A673 (cell line): ENCODE results near the gene OR52R1. TPM values are rescaled to one million over a fixed set of nuclear protein-coding genes. Genes with fewer than 3 reads are reported as not detected.

Experiments
- BruUV-seq: library from RNA; stranded (reverse); fragments of 400-500 nt; replicated peaks from 2 replicates; lab custom pipeline; 2021; lab: Mats Ljungman, UMichigan
- CTCF ChIA-PET: fragments of 300-600 bp; sonication (Branson Sonifier 250); formaldehyde crosslinking; loops from one replicate; lab custom pipeline; 2022; ENCODE audit warnings: antibody characterized with exemption; lab: Charles Lee
- POLR2A ChIA-PET: fragments of 300-600 bp; sonication (Branson Sonifier 250); formaldehyde crosslinking; loops from one replicate; lab custom pipeline; 2022; ENCODE audit warnings: antibody characterized with exemption; ENCODE audit not compliant: low non-redundant PET; lab: Charles Lee
- DNase-seq: peaks from one replicate; pipeline ENCODE4 v3.0.0-alpha.2; 2015; ENCODE audit warnings: low spot score
- H3K27ac ChIP-seq: fragments of 200-600 bp; sonication (generic); 2 replicates; pipeline ENCODE4 v1.5.1; 2016; ENCODE audit warnings: mixed run types, low read depth, mild to moderate bottlenecking, mixed read lengths, antibody characterized with exemption, low read length; ENCODE audit not compliant: poor library complexity, severe bottlenecking
- H3K27me3 ChIP-seq: fragments of 200-600 bp; sonication (generic); replicated peaks from 2 replicates; pipeline ENCODE4 v1.6.1; 2017; ENCODE audit warnings: mixed run types, low read depth, mild to moderate bottlenecking, mixed read lengths, antibody characterized with exemption, low read length; ENCODE audit not compliant: insufficient read depth, poor library complexity
- H3K36me3 ChIP-seq: fragments of 200-600 bp; sonication (generic); 2 replicates; pipeline ENCODE4 v1.6.1; 2016; ENCODE audit warnings: mixed run types, mild to moderate bottlenecking, mixed read lengths, antibody characterized with exemption, low read length; ENCODE audit not compliant: insufficient read depth, poor library complexity, severe bottlenecking
- H3K4me1 ChIP-seq: fragments of 200-600 bp; sonication (generic); 2 replicates; pipeline ENCODE4 v1.6.1; 2017; ENCODE audit warnings: mixed run types, mild to moderate bottlenecking, mixed read lengths, antibody characterized with exemption, low read length; ENCODE audit not compliant: insufficient read depth, poor library complexity, severe bottlenecking
- H3K4me3 ChIP-seq: fragments of 200-600 bp; sonication (generic); 2 replicates; pipeline ENCODE4 v1.5.1; 2016; ENCODE audit warnings: low read depth, mixed run types, mild to moderate bottlenecking, mixed read lengths, low read length; ENCODE audit not compliant: poor library complexity, severe bottlenecking
- H3K9me3 ChIP-seq: fragments of 200-600 bp; sonication (generic); 2 replicates; pipeline ENCODE4 v1.6.1; 2016; ENCODE audit warnings: mixed run types, low read depth, mild to moderate bottlenecking, mixed read lengths, antibody characterized with exemption, low read length; ENCODE audit not compliant: poor library complexity, severe bottlenecking
- EZH2 ChIP-seq: fragments of 200-600 bp; sonication (generic); IDR thresholded peaks from 2 replicates; pipeline ENCODE4 v1.6.1; 2017; ENCODE audit warnings: borderline replicate concordance, low read depth, mild to moderate bottlenecking, mixed read lengths, antibody characterized with exemption, low read length; ENCODE audit not compliant: poor library complexity, severe bottlenecking
- intact Hi-C: fragments of 100-400 bp; cut with micrococcal nuclease; formaldehyde crosslinking; loops from one replicate; pipeline ENCODE4 v1.10.0; 2022; ENCODE audit not compliant: unreplicated experiment
- total RNA-seq: library from RNA; stranded (reverse); gene quantifications from 2 replicates; pipeline ENCODE4 v1.2.3, GENCODE V29; 2021
- TF ChIP-seq, protein P1 (sequence below): fragments of 300-800, 200-600 bp; sonication (generic); conservative IDR thresholded peaks from 2 replicates; pipeline ENCODE4 v1.5.1; 2017; ENCODE audit warnings: low read depth, mild to moderate bottlenecking, antibody characterized with exemption, low read length, moderate library complexity, mixed read lengths

The OR52R1 gene
- total RNA-seq, 1 experiment from 2014 or later, result not detected

DNA sequence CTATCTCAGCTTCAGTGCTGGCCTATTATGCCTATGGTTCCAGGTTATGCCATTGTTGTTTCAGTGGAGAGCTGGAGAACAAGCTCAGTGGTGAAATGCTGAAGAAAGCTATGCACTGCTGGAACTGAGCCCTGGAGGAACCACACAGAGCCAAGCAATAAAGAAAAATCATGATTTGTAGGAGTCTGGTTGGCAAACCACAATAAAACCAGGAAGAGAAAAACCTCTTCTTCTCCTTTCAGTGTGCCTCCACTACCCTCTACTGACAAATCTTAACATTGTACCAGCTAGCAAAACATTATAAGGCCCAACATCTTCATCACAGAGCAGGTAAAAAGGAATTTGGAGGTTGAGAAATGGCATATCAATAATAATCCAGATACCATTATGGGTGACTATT lies 22.2 kb upstream of the OR52R1 start:
- no peak for TF ChIP-seq EZH2
- TF ChIP-seq, protein P1, sequence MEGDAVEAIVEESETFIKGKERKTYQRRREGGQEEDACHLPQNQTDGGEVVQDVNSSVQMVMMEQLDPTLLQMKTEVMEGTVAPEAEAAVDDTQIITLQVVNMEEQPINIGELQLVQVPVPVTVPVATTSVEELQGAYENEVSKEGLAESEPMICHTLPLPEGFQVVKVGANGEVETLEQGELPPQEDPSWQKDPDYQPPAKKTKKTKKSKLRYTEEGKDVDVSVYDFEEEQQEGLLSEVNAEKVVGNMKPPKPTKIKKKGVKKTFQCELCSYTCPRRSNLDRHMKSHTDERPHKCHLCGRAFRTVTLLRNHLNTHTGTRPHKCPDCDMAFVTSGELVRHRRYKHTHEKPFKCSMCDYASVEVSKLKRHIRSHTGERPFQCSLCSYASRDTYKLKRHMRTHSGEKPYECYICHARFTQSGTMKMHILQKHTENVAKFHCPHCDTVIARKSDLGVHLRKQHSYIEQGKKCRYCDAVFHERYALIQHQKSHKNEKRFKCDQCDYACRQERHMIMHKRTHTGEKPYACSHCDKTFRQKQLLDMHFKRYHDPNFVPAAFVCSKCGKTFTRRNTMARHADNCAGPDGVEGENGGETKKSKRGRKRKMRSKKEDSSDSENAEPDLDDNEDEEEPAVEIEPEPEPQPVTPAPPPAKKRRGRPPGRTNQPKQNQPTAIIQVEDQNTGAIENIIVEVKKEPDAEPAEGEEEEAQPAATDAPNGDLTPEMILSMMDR, result peak; percentile 35; the same call in 1 of the 2 replicates
- Histone ChIP-seq H3K27me3 (peaks cover 2% of the 10 kb centered on the region), H3K9me3 (no peaks in the 10 kb centered on the region), H3K27ac (no peak overlapping the region), H3K36me3 (no peaks in the 10 kb centered on the region), H3K4me3 (no peak overlapping the region), H3K4me1 (no peaks in the 10 kb centered on the region)
- DNase-seq, result no peak
- intact Hi-C loops, result loop anchor here (2.0 kb wide), 1 partner anchor 190 kb away; the partner anchor contains the start of gene OR51D1
- no TSS peak for BruUV-seq
- CTCF ChIA-PET, result interaction anchor here (2.0 kb wide), 1 partner anchor 190 kb away, joined by 10 read pairs; no protein-coding TSS in a partner anchor
- POLR2A ChIA-PET, result no interaction called here

DNA sequence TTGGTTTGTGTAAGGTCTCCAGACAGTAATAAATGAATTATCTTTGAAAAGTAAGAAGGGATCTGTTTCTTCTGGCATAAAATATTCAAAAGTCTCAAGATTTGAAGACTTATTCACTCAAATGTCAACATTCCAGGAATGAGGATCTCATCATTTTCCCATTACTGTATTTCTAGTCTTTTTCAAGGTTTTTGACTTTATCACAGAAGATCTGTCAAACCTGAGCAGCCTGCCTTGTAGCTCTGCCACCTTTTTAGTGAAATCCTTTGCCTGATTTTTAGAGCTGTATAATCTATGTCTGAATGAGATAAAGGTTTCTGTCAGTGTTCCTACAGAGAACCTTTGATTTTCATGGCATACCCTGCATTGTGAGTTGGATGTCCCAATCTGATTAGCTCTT lies 21.0 kb upstream of the OR52R1 start:
- no peak overlapping the region for H3K27ac ChIP-seq
- POLR2A ChIA-PET, result no interaction called here
- CTCF ChIA-PET, result interaction anchor here (2.0 kb wide), 1 partner anchor 188 kb away, joined by 10 read pairs; no protein-coding TSS in a partner anchor
- no peak for TF ChIP-seq EZH2
- TF ChIP-seq, protein P1, result no peak
- no peaks in the 10 kb centered on the region for H3K4me1 ChIP-seq
- no peaks in the 10 kb centered on the region for H3K36me3 ChIP-seq
- DNase-seq, result no peak
- H3K9me3 ChIP-seq, result no peaks in the 10 kb centered on the region
- intact Hi-C loops, result no loop called here
- BruUV-seq, result no TSS peak
- peaks cover 2% of the 10 kb centered on the region for H3K27me3 ChIP-seq
- H3K4me3 ChIP-seq, result no peak overlapping the region

DNA sequence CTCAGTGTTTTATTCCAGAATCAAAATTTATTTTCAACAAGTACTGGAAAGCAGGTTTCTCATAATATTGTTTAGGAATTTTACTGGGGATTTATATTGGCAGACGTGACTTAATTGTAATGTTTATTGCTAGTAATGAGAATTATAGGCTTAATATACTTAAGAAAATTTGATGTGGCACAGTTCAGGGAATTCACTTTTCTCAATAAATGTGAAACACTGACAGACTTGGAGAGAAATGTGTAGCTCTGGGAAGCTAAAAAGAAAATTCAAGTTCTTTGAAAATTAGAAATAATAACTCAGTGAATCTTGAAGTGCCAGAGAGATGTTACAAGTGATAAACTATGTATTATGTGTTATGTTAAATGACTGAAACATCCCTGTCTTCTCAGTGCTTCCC lies 16.8 kb upstream of the OR52R1 start, which contains the start of gene OR51F2:
Gene OR51F2, plus strand, starts transcription at position 301 of the 400 bp plus-strand sequence. CDS start 101 bp downstream, outside the sequence.
- intact Hi-C loops, result no loop called here
- Histone ChIP-seq H3K4me1 (no peaks in the 10 kb centered on the region), H3K9me3 (no peaks in the 10 kb centered on the region), H3K4me3 (no peak within 1 kb of the TSS), H3K36me3 (no peaks in the 10 kb centered on the region), H3K27ac (no peak within 1 kb of the TSS), H3K27me3 (peaks cover 2% of the 10 kb centered on the region)
- no peak for DNase-seq
- ChIA-PET POLR2A (no interaction called here), CTCF (no interaction called here)
- TF ChIP-seq, protein P1, result no peak
- TF ChIP-seq EZH2, result no peak
- no TSS peak for BruUV-seq
